ACC112 (cell line): Measurements from ENCODE around the gene ASCL5.

Experiments
- H2AFZ ChIP-seq: fragments of 200-600 bp; sonication (generic); one replicate; pipeline ENCODE4 v1.6.0; 2017; ENCODE audit warnings: antibody characterized with exemption, low read length; ENCODE audit not compliant: unreplicated experiment
- H3K27ac ChIP-seq: fragments of 200-600 bp; sonication (generic); 2 replicates; pipeline ENCODE4 v1.5.1; 2014; ENCODE audit warnings: low read depth, mild to moderate bottlenecking, antibody characterized with exemption, low read length, moderate library complexity
- H3K27me3 ChIP-seq: fragments of 200-600 bp; sonication (generic); 2 replicates; pipeline ENCODE4 v1.6.1; 2014; ENCODE audit warnings: mild to moderate bottlenecking, antibody characterized with exemption, low read length, moderate library complexity, mixed read lengths; ENCODE audit not compliant: insufficient read depth
- H3K36me3 ChIP-seq: fragments of 200-600 bp; sonication (generic); 2 replicates; pipeline ENCODE4 v1.6.1; 2016; ENCODE audit warnings: mild to moderate bottlenecking, antibody characterized with exemption, low read length, moderate library complexity, mixed read lengths; ENCODE audit not compliant: insufficient read depth
- H3K4me1 ChIP-seq: fragments of 200-600 bp; sonication (generic); one replicate; pipeline ENCODE4 v1.6.1; 2016; ENCODE audit warnings: low read length, mixed read lengths; ENCODE audit not compliant: insufficient read depth, unreplicated experiment, control insufficient read depth
- H3K4me3 ChIP-seq: fragments of 200-600 bp; sonication (generic); 2 replicates; pipeline ENCODE4 v1.5.1; 2014; ENCODE audit warnings: mild to moderate bottlenecking, low read depth, low read length
- H3K79me2 ChIP-seq: fragments of 200-600 bp; sonication (generic); one replicate; pipeline ENCODE4 v1.6.0; 2016; ENCODE audit warnings: low read length; ENCODE audit not compliant: control insufficient read depth, unreplicated experiment, insufficient read depth

The ASCL5 gene

GRCh38 chr1:201094832-201095231 is 32.2 kb downstream of the ASCL5 start:
- Histone ChIP-seq H3K27ac (no peak overlapping the region), H3K27me3 (peaks cover 57% of the 10 kb centered on the region), H3K79me2 (no peaks in the 10 kb centered on the region), H2AFZ (no peak overlapping the region), H3K4me1 (no peaks in the 10 kb centered on the region), H3K36me3 (no peaks in the 10 kb centered on the region), H3K4me3 (no peak overlapping the region)

GRCh38 chr1:201093962-201094361 is 33.0 kb downstream of the ASCL5 start:
- H2AFZ ChIP-seq: no peak overlapping the region
- H3K27ac ChIP-seq: no peak overlapping the region
- H3K79me2 ChIP-seq: no peaks in the 10 kb centered on the region
- no peak overlapping the region for H3K4me3 ChIP-seq
- no peaks in the 10 kb centered on the region for H3K36me3 ChIP-seq
- H3K27me3 ChIP-seq: peaks cover 56% of the 10 kb centered on the region
- H3K4me1 ChIP-seq: no peaks in the 10 kb centered on the region

GRCh38 chr1:201093561-201093960 is 33.4 kb downstream of the ASCL5 start:
- no peaks in the 10 kb centered on the region for H3K4me1 ChIP-seq
- H3K36me3 ChIP-seq: no peaks in the 10 kb centered on the region
- peaks cover 54% of the 10 kb centered on the region for H3K27me3 ChIP-seq
- no peak overlapping the region for H2AFZ ChIP-seq
- H3K79me2 ChIP-seq: no peaks in the 10 kb centered on the region
- no peak overlapping the region for H3K4me3 ChIP-seq
- H3K27ac ChIP-seq: no peak overlapping the region

GRCh38 chr1:201092738-201093137 is 34.2 kb downstream of the ASCL5 start:
- H3K27me3 ChIP-seq: peaks cover 55% of the 10 kb centered on the region
- no peaks in the 10 kb centered on the region for H3K36me3 ChIP-seq
- no peak overlapping the region for H3K4me3 ChIP-seq
- no peak overlapping the region for H2AFZ ChIP-seq
- H3K4me1 ChIP-seq: no peaks in the 10 kb centered on the region
- H3K79me2 ChIP-seq: no peaks in the 10 kb centered on the region
- no peak overlapping the region for H3K27ac ChIP-seq

- Histone ChIP-seq H3K36me3 (no peaks in the 10 kb centered on the region), H3K4me1 (no peaks in the 10 kb centered on the region), H2AFZ (no peak overlapping the region), H3K4me3 (no peak overlapping the region), H3K79me2 (no peaks in the 10 kb centered on the region), H3K27ac (no peak overlapping the region), H3K27me3 (peaks cover 50% of the 10 kb centered on the region)
Observed at GRCh38 chr1:201091256-201091655, 35.7 kb downstream of the ASCL5 start.

- Histone ChIP-seq H3K27me3 (peaks cover 50% of the 10 kb centered on the region), H3K79me2 (no peaks in the 10 kb centered on the region), H3K36me3 (no peaks in the 10 kb centered on the region), H3K27ac (no peak overlapping the region), H3K4me1 (no peaks in the 10 kb centered on the region), H2AFZ (no peak overlapping the region), H3K4me3 (no peak overlapping the region)
Observed at GRCh38 chr1:201090541-201090940, 36.4 kb downstream of the ASCL5 start.

GRCh38 chr1:201089596-201089995 is 37.4 kb downstream of the ASCL5 start:
- Histone ChIP-seq H2AFZ (no peak overlapping the region), H3K79me2 (no peaks in the 10 kb centered on the region), H3K27ac (no peak overlapping the region), H3K4me3 (no peak overlapping the region), H3K4me1 (no peaks in the 10 kb centered on the region), H3K27me3 (peaks cover 51% of the 10 kb centered on the region), H3K36me3 (no peaks in the 10 kb centered on the region)

- Histone ChIP-seq H3K4me1 (no peaks in the 10 kb centered on the region), H2AFZ (no peak overlapping the region), H3K27ac (no peak overlapping the region), H3K36me3 (no peaks in the 10 kb centered on the region), H3K4me3 (no peak overlapping the region), H3K79me2 (no peaks in the 10 kb centered on the region), H3K27me3 (peaks cover 54% of the 10 kb centered on the region)
Observed at GRCh38 chr1:201088901-201089525, 38.0 kb downstream of the ASCL5 start.

GRCh38 chr1:201088395-201088794 is 38.6 kb downstream of the ASCL5 start:
- peaks cover 60% of the 10 kb centered on the region for H3K27me3 ChIP-seq
- H3K79me2 ChIP-seq: no peaks in the 10 kb centered on the region
- no peaks in the 10 kb centered on the region for H3K36me3 ChIP-seq
- H2AFZ ChIP-seq: no peak overlapping the region
- H3K27ac ChIP-seq: no peak overlapping the region
- H3K4me1 ChIP-seq: no peaks in the 10 kb centered on the region
- H3K4me3 ChIP-seq: no peak overlapping the region

- Histone ChIP-seq H2AFZ (no peak overlapping the region), H3K4me3 (no peak overlapping the region), H3K27me3 (peaks cover 57% of the 10 kb centered on the region), H3K79me2 (no peaks in the 10 kb centered on the region), H3K4me1 (no peaks in the 10 kb centered on the region), H3K36me3 (no peaks in the 10 kb centered on the region), H3K27ac (no peak overlapping the region)
Observed at GRCh38 chr1:201085902-201086735, 40.9 kb downstream of the ASCL5 start.

- Histone ChIP-seq H3K36me3 (no peaks in the 10 kb centered on the region), H3K4me3 (no peak overlapping the region), H3K27me3 (peaks cover 63% of the 10 kb centered on the region), H2AFZ (no peak overlapping the region), H3K4me1 (no peaks in the 10 kb centered on the region), H3K79me2 (no peaks in the 10 kb centered on the region), H3K27ac (no peak overlapping the region)
Observed at GRCh38 chr1:201084295-201084694, 42.7 kb downstream of the ASCL5 start.
